Thyroid gland (tissue), 4 donors: Measurements from ENCODE around the gene OTOGL.

Source experiments
- POLR2A ChIP-seq, 2 donors: fragments of 450-650 bp; IDR thresholded peaks; one replicate each; pipeline ENCODE4 v1.6.1; 2017; ENCODE audit warnings: antibody characterized with exemption in 2 of 2, mild to moderate bottlenecking in 2 of 2, moderate library complexity in 1 of 2
- TF ChIP-seq, protein P1 (sequence below), 6 experiments: fragments of 200-600 bp in 3 of 6; fragments of 450-650 bp in 3 of 6; sonication (generic) in 3 of 6; IDR thresholded peaks; one replicate each; pipeline ENCODE4 v1.5.1; 2016 to 2019; ENCODE audit warnings: antibody characterized with exemption in 6 of 6, mild to moderate bottlenecking in 2 of 6, inconsistent platforms in 1 of 6, moderate library complexity in 1 of 6

GRCh38 chr12:80183939-80184338, 84.6 kb downstream of the OTOGL start:
- TF ChIP-seq, protein P1, sequence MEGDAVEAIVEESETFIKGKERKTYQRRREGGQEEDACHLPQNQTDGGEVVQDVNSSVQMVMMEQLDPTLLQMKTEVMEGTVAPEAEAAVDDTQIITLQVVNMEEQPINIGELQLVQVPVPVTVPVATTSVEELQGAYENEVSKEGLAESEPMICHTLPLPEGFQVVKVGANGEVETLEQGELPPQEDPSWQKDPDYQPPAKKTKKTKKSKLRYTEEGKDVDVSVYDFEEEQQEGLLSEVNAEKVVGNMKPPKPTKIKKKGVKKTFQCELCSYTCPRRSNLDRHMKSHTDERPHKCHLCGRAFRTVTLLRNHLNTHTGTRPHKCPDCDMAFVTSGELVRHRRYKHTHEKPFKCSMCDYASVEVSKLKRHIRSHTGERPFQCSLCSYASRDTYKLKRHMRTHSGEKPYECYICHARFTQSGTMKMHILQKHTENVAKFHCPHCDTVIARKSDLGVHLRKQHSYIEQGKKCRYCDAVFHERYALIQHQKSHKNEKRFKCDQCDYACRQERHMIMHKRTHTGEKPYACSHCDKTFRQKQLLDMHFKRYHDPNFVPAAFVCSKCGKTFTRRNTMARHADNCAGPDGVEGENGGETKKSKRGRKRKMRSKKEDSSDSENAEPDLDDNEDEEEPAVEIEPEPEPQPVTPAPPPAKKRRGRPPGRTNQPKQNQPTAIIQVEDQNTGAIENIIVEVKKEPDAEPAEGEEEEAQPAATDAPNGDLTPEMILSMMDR (IDR thresholded peaks at IDR 0.05) = no peak
- TF ChIP-seq POLR2A (IDR thresholded peaks at IDR 0.05) = no peak
